Measurements from ENCODE around the gene ISL2. TPM values are rescaled to one million over a fixed set of nuclear protein-coding genes. Genes with fewer than 3 reads are reported as not detected.

The ISL2 gene
- total RNA-seq, 1 donor from 2014 or later, result 0.38 TPM

DNA sequence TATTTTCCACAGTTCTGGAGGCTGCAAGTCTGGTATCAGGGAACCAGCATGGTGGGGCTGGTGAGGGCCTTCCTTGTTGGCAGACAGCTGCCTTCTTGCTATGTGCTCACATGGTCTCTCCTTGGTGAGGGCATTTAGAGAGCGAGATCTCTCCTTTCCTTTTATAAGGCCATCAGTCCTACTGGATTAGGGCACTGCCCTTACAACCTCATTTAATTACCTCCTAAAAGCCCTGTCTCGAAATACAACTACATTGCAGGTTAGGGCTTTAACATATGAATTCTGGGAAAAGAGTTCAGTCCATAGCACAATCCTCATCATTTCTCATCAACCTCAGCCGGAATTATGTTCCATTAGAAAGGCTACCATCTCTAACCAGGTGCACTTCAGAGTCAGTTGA lies 21.9 kb downstream of the ISL2 start:
- no peak for DNase-seq (ENCODE audit: low spot score, unreplicated experiment)
- peaks cover 21% of the 10 kb centered on the region for H3K27me3 Mint-ChIP-seq
- no peak overlapping the region for H3K4me3 Mint-ChIP-seq (ENCODE audit: low read depth)
- no peaks in the 10 kb centered on the region for H3K36me3 Mint-ChIP-seq (ENCODE audit: insufficient read depth)
- H3K27ac Mint-ChIP-seq, result no peak overlapping the region
- no peaks in the 10 kb centered on the region for H3K4me1 Mint-ChIP-seq (ENCODE audit: low read depth)
- TF ChIP-seq, protein P1, sequence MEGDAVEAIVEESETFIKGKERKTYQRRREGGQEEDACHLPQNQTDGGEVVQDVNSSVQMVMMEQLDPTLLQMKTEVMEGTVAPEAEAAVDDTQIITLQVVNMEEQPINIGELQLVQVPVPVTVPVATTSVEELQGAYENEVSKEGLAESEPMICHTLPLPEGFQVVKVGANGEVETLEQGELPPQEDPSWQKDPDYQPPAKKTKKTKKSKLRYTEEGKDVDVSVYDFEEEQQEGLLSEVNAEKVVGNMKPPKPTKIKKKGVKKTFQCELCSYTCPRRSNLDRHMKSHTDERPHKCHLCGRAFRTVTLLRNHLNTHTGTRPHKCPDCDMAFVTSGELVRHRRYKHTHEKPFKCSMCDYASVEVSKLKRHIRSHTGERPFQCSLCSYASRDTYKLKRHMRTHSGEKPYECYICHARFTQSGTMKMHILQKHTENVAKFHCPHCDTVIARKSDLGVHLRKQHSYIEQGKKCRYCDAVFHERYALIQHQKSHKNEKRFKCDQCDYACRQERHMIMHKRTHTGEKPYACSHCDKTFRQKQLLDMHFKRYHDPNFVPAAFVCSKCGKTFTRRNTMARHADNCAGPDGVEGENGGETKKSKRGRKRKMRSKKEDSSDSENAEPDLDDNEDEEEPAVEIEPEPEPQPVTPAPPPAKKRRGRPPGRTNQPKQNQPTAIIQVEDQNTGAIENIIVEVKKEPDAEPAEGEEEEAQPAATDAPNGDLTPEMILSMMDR (IDR thresholded peaks at IDR 0.05; ENCODE audit: unreplicated experiment), result no peak
- H3K9me3 Mint-ChIP-seq (ENCODE audit: low read depth), result no peaks in the 10 kb centered on the region

DNA sequence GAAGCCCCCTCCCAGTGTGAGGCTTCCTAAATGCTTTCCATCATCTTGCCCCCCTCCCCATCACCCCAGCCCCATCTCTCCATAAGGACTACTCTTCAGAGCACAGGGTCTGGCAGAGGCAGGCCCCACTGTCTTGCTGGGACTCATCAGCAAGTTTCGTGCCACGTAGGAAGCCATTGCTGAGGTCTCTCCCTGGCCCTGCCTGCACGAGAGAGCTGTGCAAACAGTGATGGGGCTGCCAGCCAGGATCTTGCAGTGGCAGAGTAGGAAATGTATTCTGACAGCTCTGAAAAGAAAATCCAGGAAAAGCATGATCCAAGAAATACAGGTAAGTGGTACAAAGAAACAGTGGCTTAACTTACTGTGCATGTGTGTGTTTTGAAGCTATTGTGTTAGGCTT lies 22.6 kb downstream of the ISL2 start:
- Mint-ChIP-seq H3K4me1 (ENCODE audit: low read depth) (no peaks in the 10 kb centered on the region), H3K9me3 (ENCODE audit: low read depth) (no peaks in the 10 kb centered on the region), H3K27me3 (peaks cover 14% of the 10 kb centered on the region), H3K27ac (no peak overlapping the region), H3K36me3 (ENCODE audit: insufficient read depth) (no peaks in the 10 kb centered on the region), H3K4me3 (ENCODE audit: low read depth) (no peak overlapping the region)
- TF ChIP-seq, protein P1 (IDR thresholded peaks at IDR 0.05; ENCODE audit: unreplicated experiment), result no peak
- DNase-seq (ENCODE audit: low spot score, unreplicated experiment), result no peak

DNA sequence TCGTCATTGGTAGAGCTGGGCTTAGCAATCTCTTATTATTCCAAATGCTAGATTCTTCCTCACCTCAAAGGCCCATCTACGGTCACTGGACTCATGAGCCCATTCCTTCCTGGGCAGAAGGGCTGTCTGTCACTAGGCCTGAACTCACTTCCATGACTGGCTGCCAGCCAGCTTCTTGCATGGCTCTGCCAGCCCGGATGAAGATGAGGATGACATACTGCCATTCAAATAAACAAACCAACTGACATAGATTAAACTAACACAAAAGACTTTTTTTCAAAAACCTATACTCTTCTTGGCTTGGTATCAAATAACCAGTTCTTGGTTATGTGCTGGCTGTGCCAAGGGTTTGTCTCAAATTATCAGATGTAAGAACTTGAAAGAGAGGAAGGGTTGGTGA lies 23.8 kb downstream of the ISL2 start:
- no peaks in the 10 kb centered on the region for H3K36me3 Mint-ChIP-seq (ENCODE audit: insufficient read depth)

DNA sequence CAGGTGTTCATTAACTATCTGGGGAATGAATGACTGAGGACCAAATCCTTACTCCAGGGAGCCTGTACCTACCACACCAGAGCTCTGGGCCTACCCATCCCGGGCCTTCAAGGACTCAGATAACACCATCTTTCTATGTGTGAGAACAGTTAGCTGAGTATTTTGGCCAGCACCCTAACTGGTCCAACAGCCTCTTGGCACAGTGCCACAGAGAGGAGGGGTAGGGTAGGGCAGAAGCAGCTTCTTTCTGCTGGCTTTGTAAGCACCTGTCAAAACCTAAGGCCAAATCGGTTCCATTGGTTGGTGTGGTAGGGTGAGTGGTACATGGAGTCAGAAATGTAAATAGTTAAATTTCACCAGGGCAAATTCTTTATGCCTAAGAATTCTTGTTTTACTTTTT lies 26.7 kb downstream of the ISL2 start:
- Mint-ChIP-seq H3K27ac (no peak overlapping the region), H3K36me3 (ENCODE audit: insufficient read depth) (no peaks in the 10 kb centered on the region), H3K9me3 (ENCODE audit: low read depth) (no peaks in the 10 kb centered on the region), H3K4me3 (ENCODE audit: low read depth) (no peak overlapping the region), H3K4me1 (ENCODE audit: low read depth) (no peaks in the 10 kb centered on the region), H3K27me3 (no peaks in the 10 kb centered on the region)
- TF ChIP-seq, protein P1 (IDR thresholded peaks at IDR 0.05; ENCODE audit: unreplicated experiment), result no peak
- no peak for DNase-seq (ENCODE audit: low spot score, unreplicated experiment)

More for the DNA sequence above, 23.8 kb downstream of the ISL2 start:
- peaks cover 4% of the 10 kb centered on the region for H3K27me3 Mint-ChIP-seq
- H3K4me3 Mint-ChIP-seq (ENCODE audit: low read depth), result no peak overlapping the region
- TF ChIP-seq, protein P1 (IDR thresholded peaks at IDR 0.05; ENCODE audit: unreplicated experiment), result no peak
- no peaks in the 10 kb centered on the region for H3K4me1 Mint-ChIP-seq (ENCODE audit: low read depth)
- H3K27ac Mint-ChIP-seq, result no peak overlapping the region
- DNase-seq (ENCODE audit: low spot score, unreplicated experiment), result no peak
- no peaks in the 10 kb centered on the region for H3K9me3 Mint-ChIP-seq (ENCODE audit: low read depth)

DNA sequence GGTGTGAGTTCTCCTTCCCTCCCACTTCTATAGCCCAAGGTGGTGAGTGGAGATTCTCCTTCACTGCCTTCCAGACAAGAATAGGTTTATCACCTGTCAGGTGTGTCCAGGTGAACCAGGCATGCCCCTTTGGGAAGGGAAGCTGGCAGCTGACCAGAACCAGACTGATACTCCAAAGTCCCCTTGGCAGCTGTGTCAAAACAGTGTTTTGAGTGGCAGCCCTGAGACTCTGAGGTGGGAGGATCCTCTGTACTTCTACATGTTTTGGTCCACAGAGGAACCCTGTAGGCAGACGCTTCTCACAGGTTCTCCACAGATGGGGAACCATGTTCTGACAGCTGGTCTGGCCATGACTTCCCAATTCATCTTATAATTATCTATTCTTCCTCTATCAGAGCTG lies 30.1 kb downstream of the ISL2 start:
- DNase-seq (ENCODE audit: low spot score, unreplicated experiment), result no peak
- Mint-ChIP-seq H3K4me3 (ENCODE audit: low read depth) (no peak overlapping the region), H3K9me3 (ENCODE audit: low read depth) (no peaks in the 10 kb centered on the region), H3K27ac (no peak overlapping the region), H3K4me1 (ENCODE audit: low read depth) (no peaks in the 10 kb centered on the region), H3K27me3 (no peaks in the 10 kb centered on the region), H3K36me3 (ENCODE audit: insufficient read depth) (no peaks in the 10 kb centered on the region)
- TF ChIP-seq, protein P1 (IDR thresholded peaks at IDR 0.05; ENCODE audit: unreplicated experiment), result no peak
